Skin of body (tissue), 2 donors: ENCODE measurements around the gene CLDND2. TPM values are rescaled to one million over a fixed set of nuclear protein-coding genes. Genes with fewer than 3 reads are reported as not detected.

Experiments
- DNase-seq: peaks from one replicate; lab custom pipeline; 2025; lab: John Stamatoyannopoulos, UW
- total RNA-seq: library from RNA; depleted of rRNA; stranded (reverse); fragments of >200 nt; gene quantifications from one replicate; pipeline ENCODE4 v1.2.3, GENCODE V29; 2014

The CLDND2 gene
- total RNA-seq, 1 donor from 2014 or later: not detected

DNA sequence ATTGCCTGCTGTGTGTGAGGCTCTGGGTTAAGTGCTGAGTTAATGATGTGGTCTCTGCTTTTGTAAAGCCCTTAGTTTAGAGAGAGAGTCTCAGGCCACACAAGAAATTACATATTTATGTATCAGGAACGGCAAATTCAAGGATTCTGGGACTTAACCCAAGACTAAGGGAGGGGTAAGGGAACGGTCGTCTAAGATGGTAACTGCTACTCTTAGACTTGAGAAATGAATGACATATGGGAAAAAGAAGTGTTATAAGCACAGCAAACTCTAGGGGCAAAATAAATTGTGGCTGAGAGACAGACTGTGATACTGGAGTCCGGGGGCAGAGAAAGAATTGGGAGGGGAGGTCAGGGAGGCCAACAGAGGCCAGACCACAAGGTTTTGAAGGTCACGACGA, 37.1 kb downstream of the CLDND2 start:
- no peak for DNase-seq

DNA sequence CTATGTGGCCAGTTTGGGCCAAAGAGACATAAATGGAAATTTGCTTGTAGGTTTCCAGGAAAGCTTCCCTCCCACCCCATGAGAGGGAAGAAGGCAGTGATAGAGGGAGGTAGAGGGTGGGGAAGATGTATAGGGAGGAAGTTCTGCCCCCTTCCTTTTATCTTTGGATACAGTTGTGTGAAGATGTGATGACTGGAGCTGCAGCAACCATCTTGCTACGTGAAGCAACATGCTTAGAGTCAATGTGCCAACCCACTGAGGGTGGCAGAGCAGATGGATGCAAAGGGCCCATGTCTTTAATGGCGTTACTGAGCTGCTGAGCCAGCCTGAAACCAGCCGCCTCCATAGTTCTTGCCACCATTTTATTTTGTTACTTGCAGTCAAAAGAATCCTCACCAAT, 37.6 kb downstream of the CLDND2 start:
- DNase-seq: no peak

DNA sequence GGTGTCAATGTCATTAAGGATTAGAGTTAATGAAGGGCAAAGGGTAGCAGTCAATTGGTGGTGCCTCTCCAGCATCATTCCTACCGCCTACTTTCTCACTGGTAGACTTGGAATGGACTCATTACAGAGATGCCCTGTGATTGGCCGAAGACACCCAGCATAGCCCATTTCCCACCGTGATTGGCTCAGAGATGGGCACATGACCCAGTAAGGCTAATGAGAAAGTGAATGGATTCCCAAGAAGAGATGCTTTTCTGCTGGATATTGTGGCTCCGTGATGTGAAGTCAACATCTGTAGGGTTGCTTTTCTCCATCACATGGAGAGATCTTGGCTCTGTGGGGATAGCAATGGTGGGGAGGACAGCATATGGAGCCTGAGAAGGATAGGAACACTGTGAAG, 38.4 kb downstream of the CLDND2 start:
- no peak for DNase-seq

DNA sequence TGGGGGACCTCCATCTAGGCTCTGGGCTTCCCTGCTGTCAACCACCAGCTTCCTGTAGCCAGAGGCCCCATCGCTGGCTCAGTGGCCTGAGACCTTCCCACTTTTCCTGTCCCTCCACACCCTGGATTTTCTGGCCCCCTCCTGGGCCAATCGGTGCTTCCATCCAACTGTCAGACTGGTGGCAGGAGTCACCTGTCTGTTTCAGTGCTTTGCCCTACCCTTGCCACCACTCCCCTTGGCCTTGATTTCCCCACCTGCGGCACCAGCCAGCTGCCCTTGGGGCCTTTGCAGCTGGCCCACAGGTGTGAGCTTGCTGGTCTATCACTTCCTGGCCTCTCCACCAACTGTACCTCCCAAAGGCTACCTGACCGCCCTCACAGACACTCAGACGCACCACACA, 39.4 kb downstream of the CLDND2 start:
- DNase-seq: no peak

DNA sequence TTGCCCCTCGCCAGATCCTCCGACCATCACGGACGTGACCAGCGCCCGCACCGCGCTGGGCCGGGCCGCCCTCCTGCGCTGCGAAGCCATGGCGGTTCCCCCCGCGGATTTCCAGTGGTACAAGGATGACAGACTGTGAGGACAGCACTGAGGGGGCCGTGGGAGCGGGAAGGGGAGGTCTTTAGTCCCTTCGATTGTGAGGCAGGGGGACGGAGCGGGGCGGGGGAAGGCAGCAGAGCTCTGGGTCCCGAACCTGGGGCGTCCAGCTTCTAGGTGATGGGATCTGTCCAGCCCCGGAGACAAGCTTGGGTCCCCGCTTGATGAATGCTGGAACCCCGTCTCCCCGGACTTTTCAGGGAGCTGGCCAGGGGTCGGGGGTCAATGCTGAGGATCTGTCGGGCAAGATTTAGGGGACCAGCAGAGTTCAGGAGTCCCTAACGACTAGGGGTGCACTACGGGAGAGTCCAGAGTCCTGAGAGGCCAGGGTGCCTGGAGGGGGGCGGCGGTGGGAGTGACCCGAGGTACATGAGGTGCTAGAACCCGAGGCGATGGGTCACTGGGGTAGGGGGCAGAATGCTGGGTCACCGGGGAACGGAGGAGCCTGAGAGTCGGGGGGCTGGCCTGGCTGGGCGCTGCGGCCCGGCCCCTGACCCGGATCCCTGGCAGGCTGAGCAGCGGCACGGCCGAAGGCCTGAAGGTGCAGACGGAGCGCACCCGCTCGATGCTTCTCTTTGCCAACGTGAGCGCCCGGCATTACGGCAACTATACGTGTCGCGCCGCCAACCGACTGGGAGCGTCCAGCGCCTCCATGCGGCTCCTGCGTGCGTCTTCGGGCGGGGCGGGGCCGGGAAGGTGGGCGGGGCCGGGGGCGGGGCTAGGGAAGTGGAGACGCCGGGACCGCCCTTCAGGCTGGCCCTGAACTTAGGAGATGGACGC, 41.5 kb downstream of the CLDND2 start:
- DNase-seq: no peak

DNA sequence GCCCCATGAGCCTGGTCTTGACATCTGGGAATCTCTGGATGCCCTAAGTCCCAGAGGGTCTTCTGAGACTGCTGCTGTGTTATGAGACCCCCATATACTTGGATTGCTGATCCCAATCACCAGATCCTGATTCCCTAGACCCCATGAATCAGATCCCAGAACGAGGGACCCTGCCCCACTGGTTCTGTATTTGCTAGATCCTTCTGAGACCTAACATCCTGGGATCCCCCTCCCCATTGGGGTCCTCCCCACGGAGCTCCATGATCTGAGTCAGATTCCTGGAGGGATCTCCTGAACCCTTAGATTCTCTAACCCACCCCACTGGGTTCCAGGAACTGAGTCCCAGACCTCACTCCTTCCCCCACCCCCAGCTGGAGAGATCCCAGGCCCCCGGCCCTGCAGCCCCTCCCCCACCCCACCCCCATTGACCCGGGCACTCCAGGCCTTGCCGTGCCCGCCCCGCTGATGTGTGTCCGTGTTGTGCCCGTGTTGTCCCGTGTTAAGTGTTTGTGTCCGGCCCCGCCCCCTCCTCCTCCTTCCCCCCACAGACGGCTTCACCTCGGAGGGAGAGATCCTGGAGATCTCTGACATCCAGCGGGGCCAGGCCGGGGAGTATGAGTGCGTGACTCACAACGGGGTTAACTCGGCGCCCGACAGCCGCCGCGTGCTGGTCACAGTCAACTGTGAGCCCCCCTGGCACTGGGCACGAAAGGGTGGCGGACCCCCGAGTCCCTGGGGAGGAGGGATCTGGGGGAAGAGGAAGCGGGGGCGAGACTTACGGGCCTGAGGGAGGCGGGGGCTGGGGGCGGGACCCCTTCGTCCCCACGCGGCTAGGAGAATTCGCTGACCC, 42.4 kb downstream of the CLDND2 start:
- DNase-seq: no peak

DNA sequence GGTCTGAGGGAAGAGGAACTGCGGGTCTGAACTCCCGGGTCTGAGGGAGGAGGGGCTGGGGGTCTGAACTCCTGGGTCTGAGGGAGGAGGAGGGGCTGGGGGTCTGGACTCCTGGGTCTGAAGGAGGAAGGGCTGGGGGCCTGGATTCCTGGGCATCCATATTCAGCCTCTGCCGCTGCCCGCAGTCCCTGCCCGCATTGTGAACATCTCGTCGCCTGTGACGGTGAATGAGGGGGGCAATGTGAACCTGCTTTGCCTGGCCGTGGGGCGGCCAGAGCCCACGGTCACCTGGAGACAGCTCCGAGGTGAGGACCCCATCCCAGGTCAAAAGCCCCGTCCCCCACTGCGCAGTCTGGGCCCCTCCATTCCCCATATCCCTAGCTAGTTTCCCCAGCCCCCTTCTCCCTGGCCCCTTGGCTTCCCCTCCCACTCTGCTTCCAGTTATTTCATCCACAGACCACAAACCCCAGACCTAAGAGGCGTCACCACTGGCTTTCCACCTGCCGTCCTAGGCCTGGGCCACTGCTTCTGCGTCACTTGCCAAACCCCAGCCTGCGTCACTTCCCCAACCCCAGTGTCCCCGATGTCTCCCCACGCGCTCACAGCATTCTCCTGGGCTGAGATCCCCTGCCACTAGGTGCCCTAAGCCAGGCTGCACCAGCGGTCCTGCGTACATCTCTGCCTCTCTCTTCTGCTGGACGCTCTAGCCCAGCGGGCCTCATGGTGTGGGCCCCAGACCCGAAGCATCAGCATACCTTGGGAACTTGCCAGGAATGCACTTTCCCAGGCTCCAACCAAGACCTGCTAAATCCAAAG, 43.4 kb downstream of the CLDND2 start:
- no peak for DNase-seq

DNA sequence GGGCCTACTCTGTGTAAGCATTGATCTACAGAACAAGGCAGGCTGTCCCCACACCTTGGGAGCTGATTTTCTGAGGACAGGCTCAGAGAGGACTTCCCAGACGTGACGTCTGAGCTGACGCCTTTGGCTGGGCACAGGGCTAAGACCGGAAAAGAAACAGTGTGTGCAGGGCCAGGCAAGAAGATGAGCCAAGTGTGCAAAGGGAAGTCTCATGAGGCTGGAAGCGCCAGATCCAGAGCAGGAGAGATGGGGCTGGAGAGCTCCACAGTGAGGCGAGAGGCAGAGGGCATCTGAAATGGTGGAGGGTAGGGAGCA, 44.7 kb downstream of the CLDND2 start:
- no peak for DNase-seq

DNA sequence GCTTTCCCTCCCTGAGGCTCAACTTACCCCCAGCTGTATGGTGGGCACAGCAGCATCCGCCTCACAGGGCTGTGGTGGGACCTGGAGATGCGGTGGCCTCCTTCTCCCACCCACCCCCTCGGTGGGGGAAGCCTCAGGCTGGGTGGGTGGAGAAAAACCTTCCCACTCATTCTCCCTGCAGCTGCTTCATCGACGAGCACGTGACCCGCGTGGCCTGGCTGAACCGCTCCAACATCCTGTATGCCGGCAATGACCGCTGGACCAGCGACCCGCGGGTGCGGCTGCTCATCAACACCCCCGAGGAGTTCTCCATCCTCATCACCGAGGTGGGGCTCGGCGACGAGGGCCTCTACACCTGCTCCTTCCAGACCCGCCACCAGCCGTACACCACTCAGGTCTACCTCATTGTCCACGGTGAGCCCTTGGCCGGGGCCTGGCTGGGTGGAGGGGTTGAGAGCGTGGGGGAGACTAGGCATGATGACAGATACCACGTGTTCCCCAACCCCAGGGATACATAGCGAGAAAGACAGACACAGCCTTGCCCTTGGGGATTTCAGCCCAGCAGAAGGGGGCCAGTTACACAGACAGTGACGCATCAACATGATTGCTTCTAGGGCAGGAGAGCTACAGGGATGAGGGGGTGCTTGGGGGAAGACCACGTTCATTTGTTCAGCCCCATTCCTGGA, 45.2 kb downstream of the CLDND2 start:
- DNase-seq: no peak

DNA sequence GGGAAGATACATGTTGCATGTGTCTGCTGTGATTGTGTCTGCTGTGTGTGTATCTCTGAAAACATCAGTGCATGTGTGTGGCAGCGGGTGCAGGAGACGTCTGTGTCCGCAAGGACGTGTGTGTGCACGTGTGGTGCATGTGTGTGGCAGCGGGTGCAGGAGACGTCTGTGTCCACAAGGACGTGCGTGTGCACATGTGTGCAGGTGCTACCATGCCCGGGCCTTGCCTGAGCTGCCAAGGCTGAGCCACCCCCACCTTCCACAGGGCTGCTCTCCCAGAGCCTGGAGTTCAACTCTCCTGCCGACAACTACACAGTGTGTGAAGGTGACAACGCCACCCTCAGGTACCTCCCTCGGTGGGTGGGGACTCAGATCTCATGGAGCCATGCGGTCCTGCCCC, 47.0 kb downstream of the CLDND2 start:
- DNase-seq: no peak

DNA sequence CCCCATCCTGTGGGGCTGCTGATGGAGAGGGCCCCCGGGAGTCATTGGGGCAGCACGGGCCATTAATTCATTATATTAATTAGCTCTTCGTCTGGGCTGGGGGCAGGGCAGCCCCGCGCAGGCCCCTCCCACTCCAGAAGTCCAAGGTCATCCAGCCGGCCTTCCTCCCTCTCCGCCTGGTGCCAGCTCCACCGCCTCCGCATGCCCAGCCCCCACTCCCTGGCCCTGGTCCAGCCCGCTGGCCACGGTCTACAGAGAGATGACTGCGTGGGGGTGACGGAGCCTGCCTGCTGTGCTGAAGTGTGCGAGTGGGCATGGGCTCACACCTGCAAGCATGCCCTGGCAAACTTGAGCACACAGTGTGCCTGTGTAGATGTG, 48.5 kb downstream of the CLDND2 start:
- no peak for DNase-seq

DNA sequence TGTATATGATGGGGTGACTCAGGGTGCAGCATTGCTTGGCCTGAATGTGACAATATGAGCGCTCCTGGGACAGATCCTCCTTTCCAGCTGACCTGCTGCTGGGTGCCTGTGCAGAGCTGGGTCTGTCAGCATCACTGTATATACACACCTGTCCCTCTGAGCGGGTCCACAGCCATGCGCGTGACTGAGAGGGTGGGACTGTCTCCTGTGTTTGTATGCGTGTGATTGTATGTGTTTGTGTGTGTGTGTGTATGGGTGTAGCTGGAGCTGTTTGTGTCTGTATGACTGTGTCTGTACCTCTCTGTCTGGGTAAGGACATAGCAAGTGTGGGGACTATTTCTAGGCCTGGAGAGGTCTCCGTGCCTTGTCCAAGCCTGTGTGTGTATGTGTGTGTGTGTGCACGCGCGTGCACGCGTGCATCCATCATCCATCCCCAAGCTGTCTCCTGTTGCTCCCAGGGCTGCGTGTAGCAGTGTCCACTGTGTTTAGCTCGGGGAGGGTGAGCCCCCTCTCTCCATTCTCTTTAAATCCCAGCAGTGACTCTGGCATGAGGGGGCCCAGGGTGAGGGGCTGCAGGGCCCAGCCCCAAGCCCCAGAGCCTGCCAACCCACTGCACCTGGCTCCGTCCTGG, 49.0 kb downstream of the CLDND2 start:
- DNase-seq: no peak

DNA sequence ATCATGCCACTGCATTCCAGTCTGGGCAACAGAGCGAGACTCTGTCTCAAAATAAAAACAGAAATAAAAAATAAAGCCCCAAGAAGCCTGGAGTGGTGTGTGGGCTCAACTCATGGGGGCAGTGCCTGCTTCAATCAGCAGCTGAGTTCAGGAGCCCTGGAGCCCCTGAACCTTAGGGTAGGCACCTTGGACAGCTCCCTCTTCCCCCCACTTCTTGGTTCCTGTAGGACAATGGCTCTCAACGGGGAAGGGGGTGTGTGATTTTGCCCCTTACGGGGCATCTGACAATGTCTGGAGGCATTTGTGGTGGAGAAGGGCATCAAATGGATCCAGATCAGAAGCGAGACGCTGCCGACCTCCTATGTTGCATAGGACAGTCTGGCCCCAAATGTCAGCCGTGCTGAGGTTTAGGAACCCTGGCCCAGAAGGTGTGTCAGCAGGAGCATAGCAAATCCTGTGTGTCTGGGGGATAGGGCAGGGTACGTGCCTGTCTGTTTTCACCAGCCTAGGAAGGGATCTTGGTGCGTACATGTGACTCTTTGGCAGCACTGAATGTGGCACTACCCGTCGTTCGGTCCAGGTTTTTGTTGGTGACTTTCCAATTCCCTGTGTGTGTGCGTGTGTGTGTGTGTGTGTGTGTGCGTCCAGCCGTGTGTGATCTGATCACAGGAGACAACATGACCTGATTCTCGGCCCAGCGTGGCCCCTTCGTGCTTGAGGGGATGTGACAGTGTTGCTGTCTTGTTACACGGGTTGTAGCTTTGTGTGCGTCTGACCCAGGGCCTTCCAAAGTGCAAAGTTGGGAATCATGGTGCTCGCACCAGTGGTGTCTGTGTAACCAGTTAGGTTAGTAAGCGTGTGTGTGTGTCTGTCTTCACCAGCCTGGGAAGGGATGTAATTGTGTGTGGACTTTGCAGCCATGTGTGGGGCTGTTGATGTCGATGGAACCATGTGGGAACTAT, 49.8 kb downstream of the CLDND2 start:
- DNase-seq: no peak

DNA sequence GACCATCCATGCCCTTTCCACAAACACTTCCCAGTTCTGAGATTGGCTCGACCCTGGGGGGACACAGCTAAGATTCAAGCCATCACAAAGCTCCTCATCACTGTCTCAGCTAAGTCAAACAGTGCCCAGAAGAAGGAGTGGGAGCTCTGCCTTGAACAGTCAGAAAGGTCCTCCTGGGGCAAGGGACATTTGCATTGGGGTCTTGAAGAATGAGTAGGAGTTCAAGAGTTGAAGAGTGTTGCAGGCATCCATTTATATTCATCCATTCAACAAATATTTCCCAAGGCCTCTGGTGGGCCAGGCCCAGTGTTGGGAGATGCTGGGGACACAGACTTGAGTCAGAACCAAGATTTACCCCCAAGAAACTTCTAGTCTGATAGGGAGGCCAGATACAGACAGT, 50.8 kb downstream of the CLDND2 start:
- DNase-seq: no peak

DNA sequence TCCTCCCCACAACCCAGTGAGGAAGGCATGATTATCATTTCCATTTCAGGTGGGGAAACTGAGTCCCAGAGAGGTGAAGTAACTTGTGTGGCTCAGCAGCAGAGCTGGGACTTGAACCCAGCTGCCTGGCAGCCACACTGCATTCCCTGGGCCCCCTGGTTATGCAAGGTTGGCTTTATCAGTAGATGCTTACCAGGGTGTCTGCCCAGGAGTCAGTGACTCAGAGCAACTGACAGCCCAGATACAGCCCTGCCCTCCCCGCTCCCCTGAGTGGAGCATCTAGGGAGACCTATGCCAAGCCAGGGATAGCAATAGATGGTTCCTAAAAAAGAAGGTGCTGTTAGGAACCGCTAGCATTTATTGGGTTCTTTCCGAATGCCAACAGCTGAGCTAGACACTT, 51.4 kb downstream of the CLDND2 start:
- DNase-seq: no peak
